MM.1S (cell line): ENCODE data around the gene RSL1D1.

Source experiments
- DNase-seq: peaks from one replicate; pipeline ENCODE4 v3.0.0-alpha.2; 2015
- H2AFZ ChIP-seq: fragments of 300-600 bp; sonication (generic); 2 replicates; pipeline ENCODE4 v1.6.0; 2016; ENCODE audit warnings: antibody characterized with exemption, low read length
- H3F3A ChIP-seq: fragments of 300-600 bp; sonication (generic); 2 replicates; pipeline ENCODE4 v1.6.1; 2016; ENCODE audit warnings: mild to moderate bottlenecking, antibody characterized with exemption, low read length, moderate library complexity, mixed read lengths; ENCODE audit not compliant: insufficient read depth
- H3K27ac ChIP-seq: fragments of 300-600 bp; sonication (generic); 2 replicates; pipeline ENCODE4 v1.5.1; 2016; ENCODE audit warnings: mild to moderate bottlenecking, low read length
- H3K27me3 ChIP-seq: fragments of 300-600 bp; sonication (generic); replicated peaks from 2 replicates; pipeline ENCODE4 v1.6.0; 2016; ENCODE audit warnings: low read length; ENCODE audit not compliant: insufficient read depth
- H3K36me3 ChIP-seq: fragments of 300-600 bp; sonication (generic); replicated peaks from 2 replicates; pipeline ENCODE4 v1.6.1; 2016; ENCODE audit warnings: mild to moderate bottlenecking, low read length, mixed read lengths; ENCODE audit not compliant: insufficient read depth
- H3K4me1 ChIP-seq: fragments of 300-600 bp; sonication (generic); 2 replicates; pipeline ENCODE4 v1.6.1; 2016; ENCODE audit warnings: low read length, mixed read lengths
- H3K4me2 ChIP-seq: fragments of 300-600 bp; sonication (generic); 2 replicates; pipeline ENCODE4 v1.6.0; 2016; ENCODE audit warnings: low read depth, low read length
- H3K4me3 ChIP-seq: fragments of 300-600 bp; sonication (generic); 2 replicates; pipeline ENCODE4 v1.5.1; 2016; ENCODE audit warnings: low read length, mixed read lengths
- H3K79me2 ChIP-seq: fragments of 300-600 bp; sonication (generic); 2 replicates; pipeline ENCODE4 v1.6.1; 2016; ENCODE audit warnings: mixed run types, low read length, mixed read lengths
- H3K9ac ChIP-seq: fragments of 300-600 bp; sonication (generic); 2 replicates; pipeline ENCODE4 v1.6.1; 2016; ENCODE audit warnings: low read length, mixed read lengths
- H3K9me2 ChIP-seq: fragments of 300-600 bp; sonication (generic); replicated peaks from 2 replicates; pipeline ENCODE4 v1.6.1; 2016; ENCODE audit warnings: mild to moderate bottlenecking, low read length, mixed read lengths; ENCODE audit not compliant: insufficient read depth
- H3K9me3 ChIP-seq: fragments of 300-600 bp; sonication (generic); replicated peaks from 2 replicates; pipeline ENCODE4 v1.6.1; 2016; ENCODE audit warnings: mild to moderate bottlenecking, low read length, mixed read lengths; ENCODE audit not compliant: insufficient read depth
- H4K20me1 ChIP-seq: fragments of 300-600 bp; sonication (generic); 2 replicates; pipeline ENCODE4 v1.6.1; 2016; ENCODE audit warnings: mild to moderate bottlenecking, low read length, moderate library complexity, mixed read lengths; ENCODE audit not compliant: insufficient read depth
- EZH2 ChIP-seq: fragments of 300-600 bp; sonication (generic); optimal IDR thresholded peaks from 2 replicates; pipeline ENCODE3; 2017; ENCODE audit warnings: low read depth, mild to moderate bottlenecking, antibody characterized with exemption, low read length, mixed read lengths
- EZH2phosphoT487 ChIP-seq: fragments of 300-600 bp; sonication (generic); IDR thresholded peaks from 2 replicates; pipeline ENCODE4 v1.6.1; 2018; ENCODE audit warnings: antibody characterized with exemption, low read length
- TF ChIP-seq, protein P1 (sequence below): fragments of 300-600 bp; sonication (generic); IDR thresholded peaks from 2 replicates; pipeline ENCODE4 v1.5.1; 2016; ENCODE audit warnings: antibody characterized with exemption, low read length, mixed read lengths

The RSL1D1 gene

DNA sequence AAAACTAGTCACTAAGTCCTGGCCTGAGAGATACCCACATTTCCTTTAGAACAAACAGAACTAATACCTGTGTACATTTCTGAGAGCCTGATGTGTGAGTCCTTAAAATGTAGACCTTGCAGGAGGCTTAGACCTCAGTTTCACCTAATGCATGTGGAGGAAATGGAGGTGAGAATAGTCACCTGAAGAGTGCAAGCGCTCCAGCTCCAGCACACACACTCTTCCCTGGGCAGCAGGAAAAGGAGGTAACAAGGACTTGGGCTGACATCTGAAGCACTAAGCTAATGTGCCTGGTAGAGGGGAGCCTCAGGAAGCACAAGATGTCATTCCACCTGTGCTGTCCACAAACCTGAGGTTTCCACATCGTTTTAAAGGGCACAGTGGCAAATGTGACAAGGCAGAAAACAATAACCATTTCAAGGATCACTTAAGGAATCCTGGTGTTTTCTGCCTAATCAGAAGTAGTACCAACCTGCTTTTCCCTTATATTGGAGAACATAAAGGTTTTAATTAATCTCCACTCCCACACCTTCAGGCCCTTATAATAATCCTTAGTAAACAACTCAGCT is 17.2 kb upstream of the RSL1D1 start:
- Histone ChIP-seq H3K27ac (no peak overlapping the region), H3F3A (peaks cover 10% of the 10 kb centered on the region), H3K9me2 (no peaks in the 10 kb centered on the region), H3K4me1 (no peaks in the 10 kb centered on the region), H3K4me3 (no peak overlapping the region), H3K4me2 (no peak overlapping the region), H4K20me1 (no peaks in the 10 kb centered on the region), H3K36me3 (peaks cover 11% of the 10 kb centered on the region), H3K9me3 (no peaks in the 10 kb centered on the region), H3K79me2 (peaks cover 21% of the 10 kb centered on the region), H2AFZ (no peak overlapping the region), H3K9ac (no peak overlapping the region), H3K27me3 (no peaks in the 10 kb centered on the region)
- TF ChIP-seq EZH2 = no peak
- no peak for TF ChIP-seq EZH2phosphoT487
- no peak for DNase-seq

DNA sequence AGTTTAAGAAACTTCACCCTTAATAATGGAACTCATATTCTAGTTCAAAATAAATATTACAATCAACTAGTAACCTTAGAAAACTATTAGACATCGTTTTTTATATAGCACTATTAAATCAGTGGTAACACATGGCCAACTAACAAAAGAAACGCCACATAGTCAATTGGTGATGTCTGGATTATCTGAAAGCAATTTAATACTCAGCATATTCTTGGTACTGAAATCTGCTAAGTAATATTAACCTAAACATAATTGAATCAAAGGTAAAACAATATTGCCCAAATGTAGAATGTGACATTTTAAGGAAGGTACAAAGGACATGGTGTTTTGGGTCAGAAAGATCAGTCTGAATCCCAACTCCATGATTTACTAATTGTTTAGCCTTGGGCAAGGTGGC is 11.1 kb upstream of the RSL1D1 start:
- DNase-seq = no peak
- Histone ChIP-seq H3K4me2 (no peak overlapping the region), H3K4me3 (no peak overlapping the region), H3K9ac (no peak overlapping the region), H3K27ac (no peak overlapping the region), H2AFZ (no peak overlapping the region), H4K20me1 (no peaks in the 10 kb centered on the region), H3K9me3 (no peaks in the 10 kb centered on the region), H3F3A (peaks cover 3% of the 10 kb centered on the region), H3K36me3 (no peaks in the 10 kb centered on the region), H3K27me3 (no peaks in the 10 kb centered on the region), H3K9me2 (no peaks in the 10 kb centered on the region), H3K79me2 (peaks cover 38% of the 10 kb centered on the region), H3K4me1 (no peaks in the 10 kb centered on the region)
- no peak for TF ChIP-seq EZH2
- no peak for TF ChIP-seq EZH2phosphoT487
- TF ChIP-seq, protein P1, sequence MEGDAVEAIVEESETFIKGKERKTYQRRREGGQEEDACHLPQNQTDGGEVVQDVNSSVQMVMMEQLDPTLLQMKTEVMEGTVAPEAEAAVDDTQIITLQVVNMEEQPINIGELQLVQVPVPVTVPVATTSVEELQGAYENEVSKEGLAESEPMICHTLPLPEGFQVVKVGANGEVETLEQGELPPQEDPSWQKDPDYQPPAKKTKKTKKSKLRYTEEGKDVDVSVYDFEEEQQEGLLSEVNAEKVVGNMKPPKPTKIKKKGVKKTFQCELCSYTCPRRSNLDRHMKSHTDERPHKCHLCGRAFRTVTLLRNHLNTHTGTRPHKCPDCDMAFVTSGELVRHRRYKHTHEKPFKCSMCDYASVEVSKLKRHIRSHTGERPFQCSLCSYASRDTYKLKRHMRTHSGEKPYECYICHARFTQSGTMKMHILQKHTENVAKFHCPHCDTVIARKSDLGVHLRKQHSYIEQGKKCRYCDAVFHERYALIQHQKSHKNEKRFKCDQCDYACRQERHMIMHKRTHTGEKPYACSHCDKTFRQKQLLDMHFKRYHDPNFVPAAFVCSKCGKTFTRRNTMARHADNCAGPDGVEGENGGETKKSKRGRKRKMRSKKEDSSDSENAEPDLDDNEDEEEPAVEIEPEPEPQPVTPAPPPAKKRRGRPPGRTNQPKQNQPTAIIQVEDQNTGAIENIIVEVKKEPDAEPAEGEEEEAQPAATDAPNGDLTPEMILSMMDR = no peak

DNA sequence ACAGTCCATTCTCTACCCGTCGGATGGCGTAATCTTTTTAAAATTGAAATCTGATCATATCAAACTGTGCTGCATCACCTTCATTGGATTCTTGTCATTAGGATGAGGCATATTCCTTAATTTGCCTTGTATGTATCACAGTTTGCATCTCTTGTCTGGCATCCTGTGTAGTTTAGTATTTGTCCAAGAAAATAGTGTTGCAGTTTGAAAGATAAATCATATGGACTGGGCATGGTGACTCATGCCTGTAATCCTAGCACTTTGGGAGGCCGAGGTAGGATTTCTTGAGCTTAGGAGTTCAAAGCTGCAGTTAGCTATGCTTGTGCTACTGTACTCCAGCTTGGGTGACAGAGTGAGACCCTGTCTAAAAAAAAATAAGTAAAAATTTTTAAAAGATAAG is 5.8 kb upstream of the RSL1D1 start:
- Histone ChIP-seq H3F3A (no peaks in the 10 kb centered on the region), H3K4me3 (no peak overlapping the region), H3K9me2 (no peaks in the 10 kb centered on the region), H3K4me1 (peaks cover 4% of the 10 kb centered on the region), H3K9ac (no peak overlapping the region), H3K4me2 (no peak overlapping the region), H3K9me3 (no peaks in the 10 kb centered on the region), H3K79me2 (peaks cover 77% of the 10 kb centered on the region), H3K27me3 (no peaks in the 10 kb centered on the region), H3K27ac (no peak overlapping the region), H3K36me3 (no peaks in the 10 kb centered on the region), H2AFZ (no peak overlapping the region), H4K20me1 (0 out of 2 replicates have a peak, but pooled peaks cover 3% of the 10 kb centered on the region)
- TF ChIP-seq, protein P1 = no peak
- TF ChIP-seq EZH2 (no peak), EZH2phosphoT487 (no peak)
- DNase-seq = no peak

DNA sequence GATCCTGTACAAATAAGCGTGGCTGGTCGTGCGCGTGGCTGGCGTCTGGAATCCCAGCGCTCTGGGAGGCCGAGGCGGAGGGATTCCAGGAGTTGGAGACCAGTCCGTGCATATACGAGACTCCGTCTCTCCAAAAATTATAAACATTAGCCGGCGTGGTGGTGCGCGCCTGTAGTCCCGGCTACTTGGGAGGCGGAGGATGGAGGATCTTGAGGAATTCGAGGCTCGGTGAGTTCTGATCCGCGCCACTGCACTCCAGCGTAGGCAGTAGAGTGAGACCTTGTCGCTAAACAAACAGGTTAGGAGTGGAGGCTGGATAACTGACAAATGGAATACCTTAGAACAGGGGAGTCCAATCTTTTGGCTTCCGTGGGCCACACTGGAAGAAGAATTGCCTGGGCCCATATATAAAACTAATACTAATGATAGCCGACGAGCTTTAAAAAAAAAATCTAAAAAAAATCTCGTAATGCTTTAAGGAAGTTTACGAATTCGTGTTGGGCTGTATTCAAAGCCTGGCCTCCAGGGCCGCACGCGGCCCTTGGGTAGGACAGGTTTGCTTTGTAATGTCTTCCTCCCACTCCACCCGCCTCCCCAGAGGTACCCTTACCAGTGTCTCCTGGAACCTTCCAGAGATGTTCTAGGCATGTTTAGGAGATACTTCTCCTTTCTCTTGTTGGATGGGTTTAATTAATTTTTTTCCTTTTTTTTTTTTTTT is 909 bp upstream of the RSL1D1 start:
- H3K9ac ChIP-seq = peak overlapping the region; percentile 94
- H4K20me1 ChIP-seq = peaks cover 15% of the 10 kb centered on the region
- H3K4me3 ChIP-seq = peak overlapping the region; percentile 84
- peaks cover 4% of the 10 kb centered on the region; the same call in 1 of the 2 replicates for H3F3A ChIP-seq
- H3K27me3 ChIP-seq = no peaks in the 10 kb centered on the region
- peaks cover 96% of the 10 kb centered on the region for H3K79me2 ChIP-seq
- H3K4me2 ChIP-seq = peak overlapping the region; percentile 72
- H3K4me1 ChIP-seq = peaks cover 8% of the 10 kb centered on the region
- no peaks in the 10 kb centered on the region for H3K9me3 ChIP-seq
- no peak for DNase-seq
- peaks cover 7% of the 10 kb centered on the region for H3K36me3 ChIP-seq
- peak overlapping the region; percentile 88 for H2AFZ ChIP-seq
- TF ChIP-seq, protein P1 = no peak
- TF ChIP-seq EZH2 (no peak), EZH2phosphoT487 (no peak)
- peak overlapping the region; percentile 73 for H3K27ac ChIP-seq
- no peaks in the 10 kb centered on the region for H3K9me2 ChIP-seq
